Measurements from ENCODE around the gene URI1.

- TF ChIP-seq CTCF (conservative IDR thresholded peaks at IDR 0.05; ENCODE audit: low read depth, low read length) (no peak), EZH2 (IDR thresholded peaks at IDR 0.05; ENCODE audit: low read length, unreplicated experiment) (no peak), EZH2phosphoT487 (IDR thresholded peaks at IDR 0.05; ENCODE audit: borderline replicate concordance, low read length) (no peak)
Observed at GRCh38 chr19:29976151-29976943, 34.3 kb downstream of the URI1 start.
